ENCODE data around the gene ME3. TPM values are rescaled to one million over a fixed set of nuclear protein-coding genes. Genes with fewer than 3 reads are reported as not detected.
A peak's percentile ranks its signal among the peaks of the same experiment; 100 is the strongest.

The ME3 gene
- total RNA-seq, 1 experiment from 2014 or later, result 83.8 TPM

- Histone ChIP-seq H3K27ac (ENCODE audit: low read length) (peak overlapping the region; percentile 99), H3K36me3 (ENCODE audit: low read depth, low read length) (no peaks in the 10 kb centered on the region), H3K9me2 (replicated peaks; ENCODE audit: low read length) (no peaks in the 10 kb centered on the region), H3K79me2 (ENCODE audit: low read length) (no peaks in the 10 kb centered on the region), H3K4me2 (ENCODE audit: low read length) (peak overlapping the region; percentile 79), H3K4me3 (ENCODE audit: low read length) (no peak overlapping the region), H3K27me3 (ENCODE audit: low read length) (no peaks in the 10 kb centered on the region), H3F3A (ENCODE audit: low read length, unreplicated experiment) (peaks cover 10% of the 10 kb centered on the region), H3K4me1 (ENCODE audit: insufficient read depth, low read length) (peaks cover 54% of the 10 kb centered on the region), H3K9ac (ENCODE audit: low read length) (peak overlapping the region; percentile 90; the same call in 1 of the 2 replicates), H2AFZ (ENCODE audit: low read length) (no peak overlapping the region), H3K9me3 (ENCODE audit: low read length) (no peaks in the 10 kb centered on the region), H4K20me1 (ENCODE audit: low read length) (no peaks in the 10 kb centered on the region)
- ATAC-seq (no peak), DNase-seq (peak; percentile 36)
- ChIA-PET CTCF (no interaction called here), POLR2A (ENCODE audit: unreplicated experiment) (no interaction called here)
- no TSS peak for BruUV-seq (replicated peaks)
- intact Hi-C loops (cut with micrococcal nuclease), result no loop called here
- no peak for TF ChIP-seq CTCF (conservative IDR thresholded peaks at IDR 0.05; ENCODE audit: low read depth, low read length)
- no peak for TF ChIP-seq EZH2 (IDR thresholded peaks at IDR 0.05; ENCODE audit: low read length, unreplicated experiment)
- no peak for TF ChIP-seq EZH2phosphoT487 (IDR thresholded peaks at IDR 0.05; ENCODE audit: borderline replicate concordance, low read length)
Observed at GRCh38 chr11:86511086-86511551, 161.3 kb downstream of the ME3 start.

DNA sequence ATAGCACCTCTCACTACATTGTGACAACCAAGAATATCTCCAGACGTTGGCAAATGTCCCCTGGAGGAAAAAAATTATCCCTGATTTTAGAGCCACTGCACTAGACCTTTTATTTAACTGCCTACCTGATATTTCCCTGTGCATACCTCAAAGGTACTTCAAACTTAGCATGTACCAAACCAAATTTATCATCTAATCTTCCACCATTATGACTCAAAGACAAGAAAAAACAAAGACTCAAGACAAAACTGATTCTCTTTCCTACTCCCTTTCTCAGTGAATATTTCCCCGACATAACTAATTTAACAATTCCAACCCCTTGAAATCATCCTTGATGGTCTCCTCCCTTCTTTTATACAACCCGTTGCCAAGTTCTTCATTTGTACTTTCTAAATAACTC lies 161.7 kb downstream of the ME3 start:
- Histone ChIP-seq H3K9ac (ENCODE audit: low read length) (peak overlapping the region; percentile 90), H3K27ac (ENCODE audit: low read length) (peak overlapping the region; percentile 99), H3K4me1 (ENCODE audit: insufficient read depth, low read length) (peaks cover 50% of the 10 kb centered on the region), H3K9me3 (ENCODE audit: low read length) (no peaks in the 10 kb centered on the region), H3K36me3 (ENCODE audit: low read depth, low read length) (no peaks in the 10 kb centered on the region), H3K4me2 (ENCODE audit: low read length) (peak overlapping the region; percentile 79), H3F3A (ENCODE audit: low read length, unreplicated experiment) (peaks cover 10% of the 10 kb centered on the region), H2AFZ (ENCODE audit: low read length) (no peak overlapping the region), H3K79me2 (ENCODE audit: low read length) (no peaks in the 10 kb centered on the region), H3K9me2 (replicated peaks; ENCODE audit: low read length) (no peaks in the 10 kb centered on the region), H3K27me3 (ENCODE audit: low read length) (no peaks in the 10 kb centered on the region), H3K4me3 (ENCODE audit: low read length) (no peak overlapping the region), H4K20me1 (ENCODE audit: low read length) (no peaks in the 10 kb centered on the region)
- TF ChIP-seq CTCF (conservative IDR thresholded peaks at IDR 0.05; ENCODE audit: low read depth, low read length) (no peak), EZH2 (IDR thresholded peaks at IDR 0.05; ENCODE audit: low read length, unreplicated experiment) (no peak), EZH2phosphoT487 (IDR thresholded peaks at IDR 0.05; ENCODE audit: borderline replicate concordance, low read length) (no peak)
- BruUV-seq (replicated peaks), result no TSS peak
- DNase-seq, result no peak
- ATAC-seq, result no peak
- POLR2A ChIA-PET (ENCODE audit: unreplicated experiment), result no interaction called here
- CTCF ChIA-PET, result no interaction called here
- intact Hi-C loops (cut with micrococcal nuclease), result no loop called here

- no peaks in the 10 kb centered on the region for H3K9me2 ChIP-seq (replicated peaks; ENCODE audit: low read length)
- no peak overlapping the region for H2AFZ ChIP-seq (ENCODE audit: low read length)
- no peaks in the 10 kb centered on the region for H3K79me2 ChIP-seq (ENCODE audit: low read length)
- peak overlapping the region; percentile 90 for H3K9ac ChIP-seq (ENCODE audit: low read length)
- H3K27ac ChIP-seq (ENCODE audit: low read length), result peak overlapping the region; percentile 99
- no peaks in the 10 kb centered on the region for H3K27me3 ChIP-seq (ENCODE audit: low read length)
- no peak overlapping the region for H3K4me3 ChIP-seq (ENCODE audit: low read length)
- no peaks in the 10 kb centered on the region for H4K20me1 ChIP-seq (ENCODE audit: low read length)
- no peaks in the 10 kb centered on the region for H3K36me3 ChIP-seq (ENCODE audit: low read depth, low read length)
- H3K4me1 ChIP-seq (ENCODE audit: insufficient read depth, low read length), result peaks cover 44% of the 10 kb centered on the region
- DNase-seq (no peak), ATAC-seq (no peak)
- TF ChIP-seq EZH2 (IDR thresholded peaks at IDR 0.05; ENCODE audit: low read length, unreplicated experiment) (no peak), CTCF (conservative IDR thresholded peaks at IDR 0.05; ENCODE audit: low read depth, low read length) (no peak), EZH2phosphoT487 (IDR thresholded peaks at IDR 0.05; ENCODE audit: borderline replicate concordance, low read length) (no peak)
- H3K9me3 ChIP-seq (ENCODE audit: low read length), result no peaks in the 10 kb centered on the region
- H3F3A ChIP-seq (ENCODE audit: low read length, unreplicated experiment), result peaks cover 10% of the 10 kb centered on the region
- intact Hi-C loops (cut with micrococcal nuclease), result no loop called here
- CTCF ChIA-PET, result no interaction called here
- peak overlapping the region; percentile 79 for H3K4me2 ChIP-seq (ENCODE audit: low read length)
- BruUV-seq (replicated peaks), result no TSS peak
- POLR2A ChIA-PET (ENCODE audit: unreplicated experiment), result no interaction called here
Observed at GRCh38 chr11:86510097-86510496, 162.3 kb downstream of the ME3 start.
